GM12878 (cell line): Measurements from ENCODE around the gene ZNF169. TPM values are rescaled to one million over a fixed set of nuclear protein-coding genes. Genes with fewer than 3 reads are reported as not detected.
"Not testable (repeated sequence)": the region's sequence is repeated elsewhere in the genome, so short reads cannot be mapped to it uniquely, and the experiment has no call there.

ENCODE experiments used
- ATAC-seq: fragments of 200-7000 bp; cut with Tn5 transposase; 3 replicates; pipeline ENCODE4 v1.9.1; 2020; ENCODE audit warnings: mild to moderate bottlenecking, moderate library complexity
- BruUV-seq: library from RNA; stranded (reverse); fragments of 400-500 nt; replicated peaks from 2 replicates; lab custom pipeline; 2021; lab: Mats Ljungman, UMichigan
- CTCF ChIA-PET: fragments of 300-600 bp; sonication (Branson Sonifier 250); formaldehyde crosslinking; extraction: SDS; loops from one replicate; lab custom pipeline; 2021; ENCODE audit warnings: inconsistent platforms; lab: Yijun Ruan, JAX
- POLR2A ChIA-PET: fragments of 350-600 bp; formaldehyde crosslinking; extraction: SDS; loops from one replicate; lab custom pipeline; 2021; ENCODE audit warnings: inconsistent platforms; lab: Charles Lee
- RAD21 ChIA-PET: fragments of 300-600 bp; sonication (Branson Sonifier 250); formaldehyde crosslinking; loops from one replicate; lab custom pipeline; 2023; ENCODE audit warnings: antibody characterized with exemption; ENCODE audit not compliant: unreplicated experiment; lab: Charles Lee
- SMC1A ChIA-PET: fragments of 300-600 bp; sonication (Branson Sonifier 250); formaldehyde crosslinking; loops from one replicate; lab custom pipeline; 2023; ENCODE audit not compliant: unreplicated experiment, uncharacterized antibody; lab: Charles Lee
- DNase-seq: peaks from one replicate; pipeline ENCODE4 v3.0.0-alpha.2; 2011; ENCODE audit warnings: low read depth, low spot score
- FAIRE-seq: peaks from 3 replicates; lab custom pipeline; 2011; peaks lifted over from hg19 to GRCh38; lab: Jason Lieb, UNC
- H2AFZ ChIP-seq: 2 replicates; pipeline ENCODE4 v1.6.0; 2011; ENCODE audit warnings: low read depth, low read length, control low read depth; ENCODE audit not compliant: control insufficient read depth
- H3K27ac ChIP-seq: 2 replicates; pipeline ENCODE4 v1.5.1; 2011; ENCODE audit warnings: control low read depth; ENCODE audit not compliant: control insufficient read depth, insufficient read depth
- H3K27me3 ChIP-seq, 2 experiments: replicated peaks in 1 of 2; 2 replicates each; pipeline versions ENCODE4 v1.6.0 to v1.6.1; 2011; ENCODE audit warnings: low read length in 1 of 2; ENCODE audit not compliant: control insufficient read depth in 2 of 2, insufficient read depth in 2 of 2
- H3K36me3 ChIP-seq, 2 experiments: 2 replicates each; pipeline ENCODE4 v1.5.1; 2011; ENCODE audit warnings: low read length in 1 of 2; ENCODE audit not compliant: control insufficient read depth in 2 of 2, insufficient read depth in 2 of 2
- H3K4me1 ChIP-seq: 2 replicates; pipeline ENCODE4 v1.6.1; 2011; ENCODE audit warnings: mild to moderate bottlenecking, low read length, moderate library complexity, mixed read lengths; ENCODE audit not compliant: control insufficient read depth, insufficient read depth
- H3K4me2 ChIP-seq: 2 replicates; pipeline ENCODE4 v1.6.0; 2011; ENCODE audit warnings: control low read depth; ENCODE audit not compliant: control insufficient read depth, insufficient read depth
- H3K4me3 ChIP-seq: fragments of 200-600 bp; sonication (generic); 2 replicates; pipeline ENCODE4 v1.5.1; 2016
- H3K79me2 ChIP-seq: 2 replicates; pipeline ENCODE4 v1.6.0; 2011; ENCODE audit warnings: low read length; ENCODE audit not compliant: control insufficient read depth, insufficient read depth
- H3K9ac ChIP-seq: 2 replicates; pipeline ENCODE4 v1.8.0; 2011; ENCODE audit warnings: low read length, control low read depth, mixed read lengths; ENCODE audit not compliant: control insufficient read depth, insufficient read depth
- H3K9me3 ChIP-seq: replicated peaks from 3 replicates; pipeline ENCODE4 v1.5.1; 2011; ENCODE audit warnings: mild to moderate bottlenecking, low read length; ENCODE audit not compliant: control insufficient read depth, insufficient read depth
- H4K20me1 ChIP-seq: 2 replicates; pipeline ENCODE4 v1.6.0; 2011; ENCODE audit not compliant: control insufficient read depth, insufficient read depth
- CEBPB ChIP-seq, 2 experiments: fragments of 150-350 bp in 1 of 2; IDR thresholded peaks; 2 replicates each; pipeline ENCODE4 v1.6.1; 2012 to 2014; ENCODE audit warnings: low read depth in 2 of 2, low read length in 2 of 2, borderline replicate concordance in 1 of 2, inconsistent platforms in 1 of 2
- CHD1 ChIP-seq: IDR thresholded peaks from 2 replicates; pipeline ENCODE4 v1.6.1; 2012; ENCODE audit warnings: low read depth, low read length, improper control_type of control experiment
- FOS ChIP-seq: IDR thresholded peaks from 3 replicates; pipeline ENCODE4 v1.6.1; 2011; ENCODE audit warnings: borderline replicate concordance; ENCODE audit not compliant: insufficient read length; ENCODE audit errors: extremely low read depth
- HDGF ChIP-seq: fragments of 450-650 bp; IDR thresholded peaks from 2 replicates; pipeline ENCODE4 v1.6.1; 2016; ENCODE audit warnings: antibody characterized with exemption
- IKZF1 ChIP-seq: fragments of 450-650 bp; conservative IDR thresholded peaks from 2 replicates; pipeline ENCODE4 v1.6.1; 2017; ENCODE audit warnings: antibody characterized with exemption, mild to moderate bottlenecking
- KLF5 ChIP-seq: fragments of 450-650 bp; IDR thresholded peaks from 2 replicates; pipeline ENCODE4 v1.6.1; 2014; ENCODE audit warnings: mild to moderate bottlenecking; ENCODE audit not compliant: partially characterized antibody
- RBBP5 ChIP-seq: fragments of 200-600 bp; sonication (generic); conservative IDR thresholded peaks from 2 replicates; pipeline ENCODE4 v1.6.1; 2016
- SUZ12 ChIP-seq: fragments of 200-600 bp; sonication (generic); IDR thresholded peaks from one replicate; pipeline ENCODE4 v1.6.1; 2018; ENCODE audit warnings: antibody characterized with exemption, mild to moderate bottlenecking; ENCODE audit not compliant: unreplicated experiment
- TCF12 ChIP-seq: IDR thresholded peaks from 2 replicates; pipeline ENCODE4 v1.6.1; 2011; ENCODE audit warnings: low read depth, mild to moderate bottlenecking, low read length
- YBX1 ChIP-seq: fragments of 450-650 bp; IDR thresholded peaks from 2 replicates; pipeline ENCODE4 v1.6.1; 2016; ENCODE audit warnings: antibody characterized with exemption
- WGBS: methylation state at CpG from one replicate; pipeline ENCODE4 v1.1.6; 2016; ENCODE audit warnings: low lambda C conversion rate; ENCODE audit not compliant: insufficient replicate concordance, insufficient coverage; ENCODE audit errors: missing lambda C conversion rate; 5-methylcytosine and 5-hydroxymethylcytosine counted together
- in situ Hi-C: fragments of 300-500 bp; cut with MboI; formaldehyde crosslinking; loops from 9 replicates; pipeline ENCODE4 v1.14.3; 2018; ENCODE audit warnings: mixed read lengths
- intact Hi-C: fragments of 100-400 bp; cut with micrococcal nuclease; formaldehyde crosslinking; loops from one replicate; pipeline ENCODE4 v1.14.2; 2022; ENCODE audit not compliant: unreplicated experiment
- polyA plus RNA-seq, 11 experiments: library from polyadenylated mRNA; depleted of rRNA in 4 of 11; unstranded in 6 of 11; stranded (reverse) in 5 of 11; fragments of >200 nt; fragmentation: Nextera tagmentation in 4 of 11; fragmentation: Illumina TruSeq in 1 of 11; extraction: Ambion mirVana in 4 of 11; extraction: Trizol in 1 of 11; gene quantifications; 1 replicate in 1 of 11; 2 replicates in 10 of 11; pipeline versions ENCODE4 v1.2.1 to v1.2.3, GENCODE V29; 2011 to 2016; ENCODE audit warnings: inconsistent platforms in 2 of 11, missing spikeins in 2 of 11, low read depth in 1 of 11
- total RNA-seq, 4 experiments: library from RNA; depleted of rRNA in 3 of 4; stranded (reverse); fragments of >200 nt in 3 of 4; fragmentation: Illumina TruSeq in 1 of 4; extraction: Trizol in 1 of 4; gene quantifications; 2 replicates each; pipeline versions ENCODE4 v1.2.1 to v1.2.3, GENCODE V29; 2013 to 2021
- TF ChIP-seq, protein P1 (sequence below): fragments of 450-650 bp; formaldehyde crosslinking; IDR thresholded peaks from 2 replicates; pipeline ENCODE4 v1.4.0; 2020; ENCODE audit warnings: mild to moderate bottlenecking, moderate library complexity

ZNF169 gene
- total and polyA plus RNA-seq, 10 of the 15 experiments (the other 5 are each of a cell fraction or from before 2014, with no cell fraction given), result 2.2 to 15.7 (median 5.8) TPM

DNA sequence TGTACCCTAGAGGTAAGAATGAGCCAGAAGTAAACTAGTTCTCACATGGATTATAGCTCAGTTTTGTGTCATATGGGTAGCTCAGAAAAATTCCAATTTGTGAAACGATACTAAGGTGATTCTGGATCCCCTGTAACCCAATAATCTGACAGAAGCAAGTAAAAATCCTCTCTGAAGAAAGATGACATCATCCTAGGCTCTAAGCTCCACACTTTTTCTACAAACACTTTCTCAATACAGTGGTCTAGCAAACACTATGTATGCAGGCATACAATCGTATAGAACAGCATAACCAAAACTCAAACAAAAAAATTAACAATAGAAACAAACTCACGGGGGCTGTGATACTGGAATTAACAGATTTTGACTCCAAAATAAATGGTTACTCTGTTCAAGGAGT lies 26.7 kb upstream of the ZNF169 start (continued):
- TF ChIP-seq SUZ12 (no peak), RBBP5 (no peak), YBX1 (no peak)
- TF ChIP-seq, all 136 proteins: peak for 0

DNA sequence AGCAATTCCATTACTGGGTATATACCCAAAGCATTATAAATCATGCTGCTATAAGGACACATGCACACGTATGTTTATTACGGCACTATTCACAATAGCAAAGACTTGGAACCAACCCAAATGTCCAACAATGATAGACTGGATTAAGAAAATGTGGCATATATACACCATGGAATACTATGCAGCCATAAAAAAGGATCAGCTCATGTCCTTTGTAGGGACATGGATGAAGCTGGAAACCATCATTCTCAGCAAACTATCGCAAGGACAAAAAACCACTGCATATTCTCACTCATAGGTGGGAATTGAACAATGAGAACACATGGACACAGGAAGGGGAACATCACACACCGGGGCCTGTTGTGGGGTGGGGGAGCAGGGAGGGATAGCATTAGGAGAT lies 18.0 kb upstream of the ZNF169 start:
- in situ Hi-C loops, H3K27me3 ChIP-seq, intact Hi-C loops, SMC1A ChIA-PET, POLR2A ChIA-PET, ATAC-seq, H3K9ac ChIP-seq, DNase-seq, CTCF ChIA-PET, FAIRE-seq, H3K36me3 ChIP-seq, H3K9me3 ChIP-seq, H3K4me1 ChIP-seq, H3K79me2 ChIP-seq, H3K4me3 ChIP-seq, RAD21 ChIA-PET, H3K4me2 ChIP-seq, H4K20me1 ChIP-seq, H2AFZ ChIP-seq, BruUV-seq, H3K27ac ChIP-seq: not testable (repeated sequence)
- WGBS, result 74% methylated on average over 4 of the region's 4 CpGs

DNA sequence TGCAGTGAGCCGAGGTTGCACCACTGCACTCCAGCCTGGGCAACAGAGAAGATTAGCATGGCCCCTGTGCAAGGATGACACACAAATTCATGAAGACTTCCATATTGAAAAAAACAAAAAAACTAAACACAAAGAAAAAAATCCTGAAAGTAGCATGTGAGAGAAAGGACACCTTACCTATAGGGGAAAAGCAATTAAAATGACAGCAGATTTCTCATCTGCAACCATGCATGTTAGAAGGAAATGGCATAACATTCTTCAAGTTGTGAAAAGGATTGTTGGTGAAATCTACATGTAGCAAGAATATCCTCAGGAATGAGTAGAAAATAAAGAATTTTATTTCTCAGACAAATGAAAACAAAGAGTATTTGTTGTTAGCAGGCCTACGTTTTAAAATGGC lies 13.4 kb upstream of the ZNF169 start:
- Histone ChIP-seq H4K20me1 (no peaks in the 10 kb centered on the region), H3K27me3 (no peaks in the 10 kb centered on the region), H3K4me1 (no peaks in the 10 kb centered on the region), H3K79me2 (no peaks in the 10 kb centered on the region), H3K9ac (no peak overlapping the region), H3K9me3 (no peaks in the 10 kb centered on the region), H3K27ac (no peak overlapping the region), H3K4me3 (no peak overlapping the region), H3K36me3 (no peaks in the 10 kb centered on the region), H2AFZ (no peak overlapping the region), H3K4me2 (no peak overlapping the region)
- CTCF ChIA-PET, result no interaction called here
- POLR2A ChIA-PET, result no interaction called here
- intact Hi-C loops, result no loop called here
- FAIRE-seq (no peak), DNase-seq (no peak), ATAC-seq (no peak)
- WGBS, result 11% methylated on average over 2 of the region's 2 CpGs
- BruUV-seq, result no TSS peak
- RAD21 ChIA-PET, result no interaction called here
- SMC1A ChIA-PET, result no interaction called here
- in situ Hi-C loops, result no loop called here
- no peak for TF ChIP-seq SUZ12
- TF ChIP-seq FOS, result no peak
- no peak for TF ChIP-seq CHD1
- no peak for TF ChIP-seq TCF12
- no peak for TF ChIP-seq HDGF
- TF ChIP-seq IKZF1, result no peak
- no peak for TF ChIP-seq CEBPB (IDR thresholded peaks at IDR 0.05; ENCODE audit: borderline replicate concordance in 1 of 2, low read depth in 2 of 2, low read length in 2 of 2)
- TF ChIP-seq KLF5, result no peak
- TF ChIP-seq, protein P1, sequence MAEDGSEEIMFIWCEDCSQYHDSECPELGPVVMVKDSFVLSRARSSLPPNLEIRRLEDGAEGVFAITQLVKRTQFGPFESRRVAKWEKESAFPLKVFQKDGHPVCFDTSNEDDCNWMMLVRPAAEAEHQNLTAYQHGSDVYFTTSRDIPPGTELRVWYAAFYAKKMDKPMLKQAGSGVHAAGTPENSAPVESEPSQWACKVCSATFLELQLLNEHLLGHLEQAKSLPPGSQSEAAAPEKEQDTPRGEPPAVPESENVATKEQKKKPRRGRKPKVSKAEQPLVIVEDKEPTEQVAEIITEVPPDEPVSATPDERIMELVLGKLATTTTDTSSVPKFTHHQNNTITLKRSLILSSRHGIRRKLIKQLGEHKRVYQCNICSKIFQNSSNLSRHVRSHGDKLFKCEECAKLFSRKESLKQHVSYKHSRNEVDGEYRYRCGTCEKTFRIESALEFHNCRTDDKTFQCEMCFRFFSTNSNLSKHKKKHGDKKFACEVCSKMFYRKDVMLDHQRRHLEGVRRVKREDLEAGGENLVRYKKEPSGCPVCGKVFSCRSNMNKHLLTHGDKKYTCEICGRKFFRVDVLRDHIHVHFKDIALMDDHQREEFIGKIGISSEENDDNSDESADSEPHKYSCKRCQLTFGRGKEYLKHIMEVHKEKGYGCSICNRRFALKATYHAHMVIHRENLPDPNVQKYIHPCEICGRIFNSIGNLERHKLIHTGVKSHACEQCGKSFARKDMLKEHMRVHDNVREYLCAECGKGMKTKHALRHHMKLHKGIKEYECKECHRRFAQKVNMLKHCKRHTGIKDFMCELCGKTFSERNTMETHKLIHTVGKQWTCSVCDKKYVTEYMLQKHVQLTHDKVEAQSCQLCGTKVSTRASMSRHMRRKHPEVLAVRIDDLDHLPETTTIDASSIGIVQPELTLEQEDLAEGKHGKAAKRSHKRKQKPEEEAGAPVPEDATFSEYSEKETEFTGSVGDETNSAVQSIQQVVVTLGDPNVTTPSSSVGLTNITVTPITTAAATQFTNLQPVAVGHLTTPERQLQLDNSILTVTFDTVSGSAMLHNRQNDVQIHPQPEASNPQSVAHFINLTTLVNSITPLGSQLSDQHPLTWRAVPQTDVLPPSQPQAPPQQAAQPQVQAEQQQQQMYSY, result no peak
